Rectal smooth muscle tissue (tissue), 1 donor: Measurements from ENCODE around the gene OR10S1.

Experiments used
- H3K27ac ChIP-seq: one replicate; pipeline ENCODE4 v1.7.0; 2013; ENCODE audit warnings: low read depth, low read length, inconsistent platforms
- H3K27me3 ChIP-seq: one replicate; pipeline ENCODE4 v1.7.0; 2013; ENCODE audit warnings: low read length; ENCODE audit not compliant: control insufficient read depth, insufficient read depth
- H3K36me3 ChIP-seq: one replicate; pipeline ENCODE4 v1.7.0; 2013; ENCODE audit warnings: low read length; ENCODE audit not compliant: control insufficient read depth, insufficient read depth
- H3K4me1 ChIP-seq: one replicate; pipeline ENCODE4 v1.7.0; 2013; ENCODE audit warnings: low read length; ENCODE audit not compliant: control insufficient read depth, insufficient read depth
- H3K4me3 ChIP-seq: one replicate; pipeline ENCODE4 v1.7.0; 2013; ENCODE audit warnings: low read length
- H3K9ac ChIP-seq: one replicate; pipeline ENCODE4 v1.7.0; 2013; ENCODE audit warnings: low read length

OR10S1 gene

DNA sequence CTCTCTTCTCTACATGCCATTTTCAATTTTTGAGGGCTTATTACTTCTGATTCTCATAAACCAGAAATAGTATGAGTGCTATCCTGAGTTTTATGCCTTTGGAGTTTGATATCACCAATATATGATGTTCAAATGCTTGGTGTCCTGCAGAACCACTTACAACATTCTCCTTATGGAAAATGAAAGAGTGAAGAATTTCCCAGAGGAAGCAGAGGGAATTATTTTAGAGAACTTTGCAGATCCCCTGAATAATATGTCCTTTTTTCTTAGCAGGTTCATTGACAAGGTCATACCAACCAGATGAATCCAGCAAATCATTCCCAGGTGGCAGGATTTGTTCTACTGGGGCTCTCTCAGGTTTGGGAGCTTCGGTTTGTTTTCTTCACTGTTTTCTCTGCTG is 38.3 kb downstream of the OR10S1 start, which contains the start of gene OR4D5:
OR4D5 (plus strand) TSS at position 301 of the 400 bp plus-strand sequence; CDS start at position 301, 0 bp downstream.
- no peaks in the 10 kb centered on the region for H3K4me1 ChIP-seq
- H3K9ac ChIP-seq = no peak within 1 kb of the TSS
- H3K4me3 ChIP-seq = no peak within 1 kb of the TSS
- H3K27ac ChIP-seq = no peak within 1 kb of the TSS
- no peaks in the 10 kb centered on the region for H3K36me3 ChIP-seq
- no peaks in the 10 kb centered on the region for H3K27me3 ChIP-seq
